GM10266 (cell line): ENCODE results near the gene GPR132.

Source experiments
- DNase-seq: peaks from one replicate; pipeline ENCODE4 v3.0.0; 2012; ENCODE audit errors: extremely low spot score
- TF ChIP-seq, protein P1 (sequence below): IDR thresholded peaks from 2 replicates; pipeline ENCODE4 v1.5.1; 2012; ENCODE audit warnings: mild to moderate bottlenecking, low read depth; ENCODE audit not compliant: control insufficient read depth, insufficient read depth; ENCODE audit errors: missing control alignments

The GPR132 gene

GRCh38 chr14:105056303-105056831 is 8.9 kb downstream of the GPR132 start:
- TF ChIP-seq, protein P1, sequence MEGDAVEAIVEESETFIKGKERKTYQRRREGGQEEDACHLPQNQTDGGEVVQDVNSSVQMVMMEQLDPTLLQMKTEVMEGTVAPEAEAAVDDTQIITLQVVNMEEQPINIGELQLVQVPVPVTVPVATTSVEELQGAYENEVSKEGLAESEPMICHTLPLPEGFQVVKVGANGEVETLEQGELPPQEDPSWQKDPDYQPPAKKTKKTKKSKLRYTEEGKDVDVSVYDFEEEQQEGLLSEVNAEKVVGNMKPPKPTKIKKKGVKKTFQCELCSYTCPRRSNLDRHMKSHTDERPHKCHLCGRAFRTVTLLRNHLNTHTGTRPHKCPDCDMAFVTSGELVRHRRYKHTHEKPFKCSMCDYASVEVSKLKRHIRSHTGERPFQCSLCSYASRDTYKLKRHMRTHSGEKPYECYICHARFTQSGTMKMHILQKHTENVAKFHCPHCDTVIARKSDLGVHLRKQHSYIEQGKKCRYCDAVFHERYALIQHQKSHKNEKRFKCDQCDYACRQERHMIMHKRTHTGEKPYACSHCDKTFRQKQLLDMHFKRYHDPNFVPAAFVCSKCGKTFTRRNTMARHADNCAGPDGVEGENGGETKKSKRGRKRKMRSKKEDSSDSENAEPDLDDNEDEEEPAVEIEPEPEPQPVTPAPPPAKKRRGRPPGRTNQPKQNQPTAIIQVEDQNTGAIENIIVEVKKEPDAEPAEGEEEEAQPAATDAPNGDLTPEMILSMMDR = no peak
- no peak for DNase-seq

DNA sequence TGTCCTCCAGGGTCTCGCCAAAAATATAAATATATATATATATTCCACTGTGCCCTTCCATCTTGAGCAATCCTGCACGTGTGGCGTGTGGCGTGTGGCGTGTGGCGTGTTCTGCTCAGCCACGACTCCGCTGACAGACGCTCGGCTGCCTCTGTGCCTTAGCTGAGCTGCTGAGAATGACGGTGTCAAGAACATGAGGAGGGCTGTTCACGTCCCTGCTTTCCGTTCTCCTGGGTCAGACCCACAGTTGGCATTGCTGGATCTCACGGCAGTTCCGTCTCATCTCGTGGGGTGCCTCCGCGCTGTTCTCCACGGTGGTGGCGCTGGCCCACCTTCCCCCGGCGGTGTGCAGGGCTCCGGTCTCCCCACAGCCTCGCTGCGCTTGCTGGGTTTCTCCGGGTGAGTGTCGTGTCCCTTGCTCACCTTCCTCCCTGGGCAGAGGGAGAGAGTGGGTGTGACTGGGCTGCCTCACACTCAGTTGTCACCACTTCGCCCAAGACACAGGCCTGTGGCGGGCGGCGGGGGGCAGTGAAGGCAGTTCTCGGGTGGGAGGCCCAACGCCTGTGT is 9.4 kb downstream of the GPR132 start:
- TF ChIP-seq, protein P1 = no peak
- no peak for DNase-seq

DNA sequence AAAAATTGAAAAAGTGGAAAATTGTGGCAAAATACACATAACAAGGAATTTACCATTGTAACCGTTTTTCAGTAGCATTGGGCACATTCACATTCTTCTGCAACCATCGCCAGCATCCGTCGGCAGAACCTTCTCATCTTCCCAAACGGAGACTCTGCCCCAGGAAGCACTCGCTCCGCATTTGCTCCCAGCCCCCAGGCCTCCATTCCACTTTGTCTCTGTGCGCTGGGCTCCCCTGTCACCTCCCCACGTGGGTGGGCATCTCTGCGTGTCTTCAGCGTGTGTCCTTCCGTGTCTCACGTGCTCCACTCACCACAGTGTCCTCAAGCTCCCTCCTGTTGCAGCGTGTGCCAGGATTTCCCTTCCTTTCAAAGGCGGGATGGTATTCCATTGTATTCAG is 9.9 kb downstream of the GPR132 start:
- TF ChIP-seq, protein P1 = no peak
- no peak for DNase-seq

- TF ChIP-seq, protein P1 = no peak
- no peak for DNase-seq
Measured at GRCh38 chr14:105053996-105054395, 11.2 kb downstream of the GPR132 start.

- DNase-seq = no peak
- TF ChIP-seq, protein P1 = no peak
Measured at GRCh38 chr14:105053421-105053820, 11.8 kb downstream of the GPR132 start.

GRCh38 chr14:105052110-105052458 is 13.1 kb downstream of the GPR132 start:
- TF ChIP-seq, protein P1 = no peak

GRCh38 chr14:105051182-105052109 is 13.8 kb downstream of the GPR132 start:
- DNase-seq = no peak
- TF ChIP-seq, protein P1 = no peak

More at GRCh38 chr14:105052110-105052458, 13.1 kb downstream of the GPR132 start:
- DNase-seq = no peak
